Measurements from ENCODE around the gene OSBPL2. TPM values are rescaled to one million over a fixed set of nuclear protein-coding genes. Genes with fewer than 3 reads are reported as not detected.

OSBPL2 gene
- total RNA-seq, 1 experiment from 2014 or later = 41.4 TPM

DNA sequence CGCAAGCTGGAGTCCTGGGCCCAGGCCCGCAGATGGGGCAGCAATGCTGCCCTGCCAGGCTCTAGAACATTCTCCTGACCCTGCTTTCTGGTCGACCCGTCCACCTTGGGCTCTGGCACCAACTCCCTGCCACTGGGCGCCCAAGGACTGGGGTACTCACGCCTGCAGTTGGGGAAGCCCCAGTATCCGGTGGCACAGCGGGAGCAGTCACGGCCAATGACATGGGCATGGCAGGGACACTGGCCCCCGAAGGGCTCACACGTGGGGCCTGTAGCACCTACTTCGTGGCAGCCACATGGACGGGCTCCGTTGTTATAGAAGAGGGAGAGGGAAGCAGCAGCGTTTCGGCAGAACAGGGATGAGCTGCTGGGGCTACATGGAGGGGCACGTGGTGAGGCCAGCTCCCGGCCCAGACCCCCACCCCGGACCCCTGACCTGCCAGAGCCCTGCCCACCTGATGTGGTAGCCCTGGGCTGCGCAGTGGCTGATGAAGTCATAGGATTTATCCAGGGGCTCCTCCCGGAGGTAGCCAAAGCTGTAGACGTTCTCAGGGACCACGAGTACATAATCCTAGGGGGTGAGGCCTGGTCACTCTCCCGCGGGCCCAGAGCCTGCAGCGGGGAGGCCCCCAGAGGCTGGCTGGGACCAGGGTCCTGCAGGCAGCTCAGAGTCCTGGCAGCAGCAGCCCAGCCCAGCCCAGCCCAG is 90.5 kb downstream of the OSBPL2 start:
- in situ Hi-C loops (cut with HindIII; ENCODE audit: low pct_unique_long_range_greater_than_20kb, low sequenced_read_pairs) (no loop called here), intact Hi-C loops (cut with micrococcal nuclease; ENCODE audit: unreplicated experiment) (no loop called here)
- no peak for ATAC-seq
- Histone ChIP-seq H3K4me3 (ENCODE audit: low read depth in 2 of 2, low read length in 2 of 2) (no peak overlapping the region), H3K9me3 (ENCODE audit: control insufficient read depth, insufficient read depth, low read depth, low read length) (no peaks in the 10 kb centered on the region), H3K27ac (ENCODE audit: low read length) (no peak overlapping the region), H3K36me3 (ENCODE audit: control insufficient read depth, insufficient read depth, low read length) (peaks cover 12% of the 10 kb centered on the region), H3K4me1 (ENCODE audit: control insufficient read depth, insufficient read depth, low read length) (peaks cover 4% of the 10 kb centered on the region; the same call in 1 of the 2 replicates), H3K27me3 (ENCODE audit: control insufficient read depth, insufficient read depth, low read length) (no peaks in the 10 kb centered on the region)
- no peak for DNase-seq (ENCODE audit: low read depth, low spot score)
- no TSS peak for BruUV-seq (replicated peaks)
- ChIA-PET POLR2A (no interaction called here), CTCF (no interaction called here)
- TF ChIP-seq, protein P1, sequence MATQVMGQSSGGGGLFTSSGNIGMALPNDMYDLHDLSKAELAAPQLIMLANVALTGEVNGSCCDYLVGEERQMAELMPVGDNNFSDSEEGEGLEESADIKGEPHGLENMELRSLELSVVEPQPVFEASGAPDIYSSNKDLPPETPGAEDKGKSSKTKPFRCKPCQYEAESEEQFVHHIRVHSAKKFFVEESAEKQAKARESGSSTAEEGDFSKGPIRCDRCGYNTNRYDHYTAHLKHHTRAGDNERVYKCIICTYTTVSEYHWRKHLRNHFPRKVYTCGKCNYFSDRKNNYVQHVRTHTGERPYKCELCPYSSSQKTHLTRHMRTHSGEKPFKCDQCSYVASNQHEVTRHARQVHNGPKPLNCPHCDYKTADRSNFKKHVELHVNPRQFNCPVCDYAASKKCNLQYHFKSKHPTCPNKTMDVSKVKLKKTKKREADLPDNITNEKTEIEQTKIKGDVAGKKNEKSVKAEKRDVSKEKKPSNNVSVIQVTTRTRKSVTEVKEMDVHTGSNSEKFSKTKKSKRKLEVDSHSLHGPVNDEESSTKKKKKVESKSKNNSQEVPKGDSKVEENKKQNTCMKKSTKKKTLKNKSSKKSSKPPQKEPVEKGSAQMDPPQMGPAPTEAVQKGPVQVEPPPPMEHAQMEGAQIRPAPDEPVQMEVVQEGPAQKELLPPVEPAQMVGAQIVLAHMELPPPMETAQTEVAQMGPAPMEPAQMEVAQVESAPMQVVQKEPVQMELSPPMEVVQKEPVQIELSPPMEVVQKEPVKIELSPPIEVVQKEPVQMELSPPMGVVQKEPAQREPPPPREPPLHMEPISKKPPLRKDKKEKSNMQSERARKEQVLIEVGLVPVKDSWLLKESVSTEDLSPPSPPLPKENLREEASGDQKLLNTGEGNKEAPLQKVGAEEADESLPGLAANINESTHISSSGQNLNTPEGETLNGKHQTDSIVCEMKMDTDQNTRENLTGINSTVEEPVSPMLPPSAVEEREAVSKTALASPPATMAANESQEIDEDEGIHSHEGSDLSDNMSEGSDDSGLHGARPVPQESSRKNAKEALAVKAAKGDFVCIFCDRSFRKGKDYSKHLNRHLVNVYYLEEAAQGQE (IDR thresholded peaks at IDR 0.05; ENCODE audit: insufficient read depth in 1 of 2, low read depth in 2 of 2, low read length in 1 of 2) = no peak
- TF ChIP-seq POLR2AphosphoS5 (IDR thresholded peaks at IDR 0.05; ENCODE audit: low read depth, low read length) (no peak), TCF7L2 (IDR thresholded peaks at IDR 0.05; ENCODE audit: low read depth, low read length) (no peak), SIN3A (IDR thresholded peaks at IDR 0.05; ENCODE audit: borderline replicate concordance, insufficient read depth, low read depth, low read length) (no peak)
- TF ChIP-seq, protein P2, sequence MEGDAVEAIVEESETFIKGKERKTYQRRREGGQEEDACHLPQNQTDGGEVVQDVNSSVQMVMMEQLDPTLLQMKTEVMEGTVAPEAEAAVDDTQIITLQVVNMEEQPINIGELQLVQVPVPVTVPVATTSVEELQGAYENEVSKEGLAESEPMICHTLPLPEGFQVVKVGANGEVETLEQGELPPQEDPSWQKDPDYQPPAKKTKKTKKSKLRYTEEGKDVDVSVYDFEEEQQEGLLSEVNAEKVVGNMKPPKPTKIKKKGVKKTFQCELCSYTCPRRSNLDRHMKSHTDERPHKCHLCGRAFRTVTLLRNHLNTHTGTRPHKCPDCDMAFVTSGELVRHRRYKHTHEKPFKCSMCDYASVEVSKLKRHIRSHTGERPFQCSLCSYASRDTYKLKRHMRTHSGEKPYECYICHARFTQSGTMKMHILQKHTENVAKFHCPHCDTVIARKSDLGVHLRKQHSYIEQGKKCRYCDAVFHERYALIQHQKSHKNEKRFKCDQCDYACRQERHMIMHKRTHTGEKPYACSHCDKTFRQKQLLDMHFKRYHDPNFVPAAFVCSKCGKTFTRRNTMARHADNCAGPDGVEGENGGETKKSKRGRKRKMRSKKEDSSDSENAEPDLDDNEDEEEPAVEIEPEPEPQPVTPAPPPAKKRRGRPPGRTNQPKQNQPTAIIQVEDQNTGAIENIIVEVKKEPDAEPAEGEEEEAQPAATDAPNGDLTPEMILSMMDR (IDR thresholded peaks at IDR 0.05) = no peak

DNA sequence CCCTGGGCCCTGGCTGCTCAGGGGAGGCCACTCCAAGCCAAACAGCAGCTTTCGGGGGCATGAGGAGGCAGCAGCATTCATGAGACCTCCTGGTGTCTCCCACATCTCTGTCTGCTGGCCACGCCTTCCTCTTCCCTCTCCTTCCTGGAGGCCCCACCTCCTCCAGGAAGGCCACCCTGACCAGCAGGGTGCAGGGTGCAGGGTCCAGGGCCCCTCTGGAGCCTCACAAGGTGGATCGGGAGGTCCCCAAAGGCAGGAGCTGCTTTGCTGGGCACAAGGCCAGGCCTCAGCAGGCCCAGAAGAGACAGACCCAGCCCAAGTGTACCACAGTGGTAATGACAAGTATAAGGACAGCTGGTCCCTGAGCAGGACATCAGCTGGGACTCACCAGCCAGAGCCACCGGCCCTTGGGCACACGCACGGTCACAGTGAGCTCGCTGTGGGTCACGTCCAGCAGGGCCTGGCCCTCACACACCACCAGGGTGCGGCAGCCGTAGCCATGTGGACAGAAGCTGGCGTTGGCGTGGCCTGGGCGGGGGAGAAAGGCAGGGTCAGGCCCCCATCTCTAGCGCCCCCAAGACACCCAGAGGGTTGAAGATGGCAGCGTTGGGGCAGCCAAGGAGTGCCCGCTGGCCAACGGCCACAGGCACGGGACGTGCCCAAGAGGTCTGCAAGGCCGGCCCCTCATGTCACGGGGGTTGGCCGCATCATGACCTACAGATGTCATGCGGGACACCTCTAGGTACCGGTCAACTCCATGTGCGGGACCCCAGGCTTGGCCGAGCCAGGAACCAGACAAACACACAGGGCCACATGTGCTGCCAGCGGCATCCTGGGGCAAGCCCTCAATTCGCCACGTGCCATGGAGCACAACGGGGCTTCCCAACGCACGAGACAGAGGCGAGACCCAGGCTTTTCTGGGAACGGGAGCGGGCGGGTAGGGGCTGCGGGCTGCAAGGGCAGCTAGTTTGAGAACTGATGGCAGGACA is 91.4 kb downstream of the OSBPL2 start:
- peaks cover under 1% of the 10 kb centered on the region; the same call in 1 of the 2 replicates for H3K4me1 ChIP-seq (ENCODE audit: control insufficient read depth, insufficient read depth, low read length)
- in situ Hi-C loops (cut with HindIII; ENCODE audit: low pct_unique_long_range_greater_than_20kb, low sequenced_read_pairs) (no loop called here), intact Hi-C loops (cut with micrococcal nuclease; ENCODE audit: unreplicated experiment) (no loop called here)
- TF ChIP-seq, protein P2 (IDR thresholded peaks at IDR 0.05) = no peak
- 0 out of 2 replicates have a peak, but pooled peaks have one; percentile 4 for TF ChIP-seq POLR2AphosphoS5 (IDR thresholded peaks at IDR 0.05; ENCODE audit: low read depth, low read length)
- ChIA-PET CTCF (no interaction called here), POLR2A (interaction anchor here (0.6 kb wide), 1 partner anchor 55 kb away, joined by 3 read pairs; no protein-coding TSS in a partner anchor)
- no peak overlapping the region for H3K27ac ChIP-seq (ENCODE audit: low read length)
- no TSS peak for BruUV-seq (replicated peaks)
- peaks cover 12% of the 10 kb centered on the region for H3K36me3 ChIP-seq (ENCODE audit: control insufficient read depth, insufficient read depth, low read length)
- ATAC-seq (no peak), DNase-seq (ENCODE audit: low read depth, low spot score) (no peak)
- no peaks in the 10 kb centered on the region for H3K9me3 ChIP-seq (ENCODE audit: control insufficient read depth, insufficient read depth, low read depth, low read length)
- H3K4me3 ChIP-seq (ENCODE audit: low read depth in 2 of 2, low read length in 2 of 2) = no peak overlapping the region
- H3K27me3 ChIP-seq (ENCODE audit: control insufficient read depth, insufficient read depth, low read length) = no peaks in the 10 kb centered on the region
